CD14-positive monocyte (primary cell): ENCODE data around the gene KNSTRN. TPM values are rescaled to one million over a fixed set of nuclear protein-coding genes. Genes with fewer than 3 reads are reported as not detected.

Experiments used
- DNase-seq, 3 donors: peaks; one replicate each; pipeline ENCODE4 v3.0.0-alpha.2; 2011 to 2022
- H2AFZ ChIP-seq: 2 replicates; pipeline ENCODE4 v1.6.0; 2012; ENCODE audit warnings: mild to moderate bottlenecking, low read depth, low read length, inconsistent platforms; ENCODE audit not compliant: insufficient read depth, poor library complexity, severe bottlenecking
- H3K27ac ChIP-seq, 2 donors: 1 replicate in 1 of 2; 2 replicates in 1 of 2; pipeline ENCODE4 v1.5.1; 2012 to 2013; ENCODE audit warnings: low read length in 2 of 2, control low read depth in 1 of 2, inconsistent platforms in 1 of 2, low read depth in 1 of 2, mild to moderate bottlenecking in 1 of 2
- H3K27me3 ChIP-seq, 2 donors: one replicate each; pipeline versions ENCODE4 v1.6.0 to v1.6.1; 2011 to 2013; ENCODE audit warnings: low read length in 2 of 2; ENCODE audit not compliant: control insufficient read depth in 2 of 2, insufficient read depth in 2 of 2
- H3K36me3 ChIP-seq, 2 donors: replicated peaks in 1 of 2; 1 replicate in 1 of 2; 2 replicates in 1 of 2; pipeline versions ENCODE4 v1.5.1 to v1.6.1; 2012 to 2013; ENCODE audit warnings: low read length in 2 of 2, control low read depth in 1 of 2, inconsistent platforms in 1 of 2, mild to moderate bottlenecking in 1 of 2; ENCODE audit not compliant: insufficient read depth in 2 of 2, control insufficient read depth in 1 of 2
- H3K4me1 ChIP-seq, 2 donors: 1 replicate in 1 of 2; 2 replicates in 1 of 2; pipeline versions ENCODE4 v1.5.1 to v1.6.1; 2012 to 2013; ENCODE audit warnings: low read length in 2 of 2, control low read depth in 1 of 2, inconsistent platforms in 1 of 2, mild to moderate bottlenecking in 1 of 2, moderate library complexity in 1 of 2; ENCODE audit not compliant: insufficient read depth in 2 of 2, control insufficient read depth in 1 of 2
- H3K4me2 ChIP-seq: replicated peaks from 2 replicates; pipeline ENCODE3; 2012; ENCODE audit warnings: low read length, moderate library complexity, mild to moderate bottlenecking; ENCODE audit not compliant: poor library complexity, severe bottlenecking; ENCODE audit errors: extremely low read depth
- H3K4me3 ChIP-seq, 3 experiments: fragments of 200-600 bp in 1 of 3; sonication (generic) in 1 of 3; replicated peaks in 1 of 3; 1 replicate in 2 of 3; 2 replicates in 1 of 3; pipeline ENCODE4 v1.5.1; 2011 to 2013; ENCODE audit warnings: low read length in 3 of 3, mild to moderate bottlenecking in 3 of 3, control low read depth in 2 of 3, low read depth in 2 of 3, inconsistent platforms in 1 of 3, moderate library complexity in 1 of 3
- H3K79me2 ChIP-seq: 2 replicates; pipeline ENCODE4 v1.6.0; 2012; ENCODE audit warnings: mild to moderate bottlenecking, control low read depth, inconsistent platforms, low read length, moderate library complexity; ENCODE audit not compliant: insufficient read depth
- H3K9ac ChIP-seq: 2 replicates; pipeline ENCODE4 v1.6.0; 2017; ENCODE audit warnings: low read length, mild to moderate bottlenecking; ENCODE audit not compliant: insufficient read depth, poor library complexity, severe bottlenecking
- H3K9me3 ChIP-seq, 2 donors: replicated peaks in 1 of 2; 1 replicate in 1 of 2; 2 replicates in 1 of 2; pipeline versions ENCODE4 v1.5.1 to v1.6.1; 2012 to 2013; ENCODE audit warnings: low read length in 2 of 2, control low read depth in 1 of 2; ENCODE audit not compliant: control insufficient read depth in 1 of 2, insufficient read depth in 1 of 2
- H4K20me1 ChIP-seq: 2 replicates; pipeline ENCODE4 v1.6.0; 2012; ENCODE audit warnings: mild to moderate bottlenecking, low read length, control low read depth, moderate library complexity; ENCODE audit not compliant: insufficient read depth
- H3K27ac Mint-ChIP-seq, 7 donors: one replicate each; pipeline ENCODE4 v1.8.0; 2020; ENCODE audit warnings: mild to moderate bottlenecking in 7 of 7, mixed read lengths in 7 of 7, moderate library complexity in 6 of 7, inconsistent platforms in 2 of 7
- H3K27me3 Mint-ChIP-seq, 3 donors: one replicate each; pipeline ENCODE4 v1.8.0; 2021 to 2022; ENCODE audit warnings: low read depth in 3 of 3, mild to moderate bottlenecking in 3 of 3, mixed read lengths in 3 of 3, moderate library complexity in 3 of 3, inconsistent platforms in 1 of 3
- H3K36me3 Mint-ChIP-seq, 2 donors: one replicate each; pipeline ENCODE4 v1.8.0; 2020; ENCODE audit warnings: mixed read lengths in 2 of 2, inconsistent platforms in 1 of 2, mild to moderate bottlenecking in 1 of 2
- H3K4me1 Mint-ChIP-seq: one replicate; pipeline ENCODE4 v1.8.0; 2020; ENCODE audit warnings: mild to moderate bottlenecking, mixed read lengths
- H3K4me3 Mint-ChIP-seq, 2 donors: one replicate each; pipeline ENCODE4 v1.8.0; 2020; ENCODE audit warnings: mild to moderate bottlenecking in 2 of 2, mixed read lengths in 2 of 2, moderate library complexity in 1 of 2
- H3K9me3 Mint-ChIP-seq, 7 donors: one replicate each; pipeline ENCODE4 v1.8.0; 2020 to 2022; ENCODE audit warnings: mixed read lengths in 7 of 7, mild to moderate bottlenecking in 6 of 7, moderate library complexity in 6 of 7, inconsistent platforms in 2 of 7
- WGBS: methylation state at CpG from one replicate; pipeline ENCODE4 v1.1.5; 2013; ENCODE audit warnings: missing lambda C conversion rate; ENCODE audit not compliant: insufficient coverage; 5-methylcytosine and 5-hydroxymethylcytosine counted together
- intact Hi-C, 2 donors: fragments of 100-400 bp; cut with micrococcal nuclease; formaldehyde crosslinking; loops; one replicate each; pipeline versions ENCODE4 v1.15.0 to v1.15.1; 2023
- polyA plus RNA-seq, 3 donors: library from polyadenylated mRNA; depleted of rRNA in 1 of 3; unstranded in 2 of 3; stranded (reverse) in 1 of 3; fragments of 300-500 nt in 2 of 3; fragments of >200 nt in 1 of 3; fragmentation: Illumina TruSeq in 2 of 3; gene quantifications; 1 replicate in 2 of 3; 2 replicates in 1 of 3; pipeline ENCODE4 v1.2.3, GENCODE V29; 2012 to 2021
- TF ChIP-seq, protein P1 (sequence below): fragments of 200-600 bp; IDR thresholded peaks from one replicate; pipeline ENCODE4 v1.8.0; 2022; ENCODE audit warnings: antibody characterized with exemption, mild to moderate bottlenecking

The KNSTRN gene
- polyA plus RNA-seq, 3 donors = 5.4 to 10.0 (median 7.9) TPM

DNA sequence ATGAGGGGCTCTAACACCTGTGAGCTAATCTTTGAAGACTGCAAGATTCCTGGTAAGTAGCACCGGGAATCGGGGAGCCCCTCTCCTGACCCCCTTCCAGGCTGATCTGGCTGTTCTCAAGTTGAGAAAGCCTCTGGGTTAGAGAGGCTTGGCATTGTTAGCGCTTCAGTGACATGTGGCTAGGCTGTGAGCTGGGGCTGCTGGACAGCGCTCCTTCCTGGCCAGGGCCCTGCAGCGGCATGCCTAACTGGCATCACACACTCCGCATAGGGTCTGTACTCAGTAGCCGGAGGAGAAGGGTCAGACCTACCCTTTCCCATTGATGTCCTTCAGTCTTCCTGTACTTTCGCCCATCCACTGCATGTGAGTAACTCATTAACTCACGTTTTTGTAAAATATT lies 30.5 kb downstream of the KNSTRN start:
- intact Hi-C loops = no loop called here
- Histone ChIP-seq H3K4me3 (no peak overlapping the region), H3K36me3 (peaks cover 82 to 96% of the 10 kb centered on the region in 2 donors), H3K4me1 (no peaks in the 10 kb centered on the region), H4K20me1 (no peaks in the 10 kb centered on the region), H3K79me2 (peaks cover 5% of the 10 kb centered on the region), H3K9me3 (no peaks in the 10 kb centered on the region), H3K27me3 (no peaks in the 10 kb centered on the region), H3K27ac (no peak overlapping the region), H2AFZ (no peak overlapping the region), H3K9ac (no peak overlapping the region), H3K4me2 (no peak overlapping the region)
- H3K4me3 Mint-ChIP-seq = no peak overlapping the region
- no peak overlapping the region for H3K27ac Mint-ChIP-seq
- TF ChIP-seq, protein P1, sequence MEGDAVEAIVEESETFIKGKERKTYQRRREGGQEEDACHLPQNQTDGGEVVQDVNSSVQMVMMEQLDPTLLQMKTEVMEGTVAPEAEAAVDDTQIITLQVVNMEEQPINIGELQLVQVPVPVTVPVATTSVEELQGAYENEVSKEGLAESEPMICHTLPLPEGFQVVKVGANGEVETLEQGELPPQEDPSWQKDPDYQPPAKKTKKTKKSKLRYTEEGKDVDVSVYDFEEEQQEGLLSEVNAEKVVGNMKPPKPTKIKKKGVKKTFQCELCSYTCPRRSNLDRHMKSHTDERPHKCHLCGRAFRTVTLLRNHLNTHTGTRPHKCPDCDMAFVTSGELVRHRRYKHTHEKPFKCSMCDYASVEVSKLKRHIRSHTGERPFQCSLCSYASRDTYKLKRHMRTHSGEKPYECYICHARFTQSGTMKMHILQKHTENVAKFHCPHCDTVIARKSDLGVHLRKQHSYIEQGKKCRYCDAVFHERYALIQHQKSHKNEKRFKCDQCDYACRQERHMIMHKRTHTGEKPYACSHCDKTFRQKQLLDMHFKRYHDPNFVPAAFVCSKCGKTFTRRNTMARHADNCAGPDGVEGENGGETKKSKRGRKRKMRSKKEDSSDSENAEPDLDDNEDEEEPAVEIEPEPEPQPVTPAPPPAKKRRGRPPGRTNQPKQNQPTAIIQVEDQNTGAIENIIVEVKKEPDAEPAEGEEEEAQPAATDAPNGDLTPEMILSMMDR = no peak
- H3K9me3 Mint-ChIP-seq = peaks cover 0 to 3% (median 0%) of the 10 kb centered on the region in 7 donors
- peaks cover 5% of the 10 kb centered on the region for H3K4me1 Mint-ChIP-seq
- H3K27me3 Mint-ChIP-seq = peaks cover 0 to 2% (median 0%) of the 10 kb centered on the region in 3 donors
- no peak for DNase-seq
- peaks cover 78 to 94% of the 10 kb centered on the region in 2 donors for H3K36me3 Mint-ChIP-seq
- 100% methylated on average over 5 of the region's 9 CpGs for WGBS

DNA sequence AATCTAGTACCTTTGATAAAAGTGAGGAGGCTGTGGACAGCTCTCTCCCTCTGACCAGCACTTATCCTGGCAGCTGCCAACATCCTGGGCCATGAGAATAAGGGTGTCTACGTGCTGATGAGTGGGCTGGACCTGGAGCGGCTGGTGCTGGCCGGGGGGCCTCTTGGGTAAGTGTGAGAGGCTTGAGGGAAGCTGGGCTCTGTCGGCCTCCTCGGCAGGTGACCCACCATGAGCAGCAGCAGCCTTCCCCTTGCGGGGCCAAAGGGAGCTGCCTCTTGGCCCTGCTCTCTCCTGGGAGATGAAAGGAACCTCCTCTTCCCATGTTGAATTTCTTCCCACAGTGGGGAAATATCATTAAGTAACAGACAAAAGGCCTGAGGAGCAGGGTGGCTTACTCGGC lies 32.3 kb downstream of the KNSTRN start:
- Histone ChIP-seq H3K36me3 (peaks cover 82 to 88% of the 10 kb centered on the region in 2 donors), H3K9me3 (no peaks in the 10 kb centered on the region), H3K4me3 (no peak overlapping the region), H3K27ac (no peak overlapping the region), H2AFZ (no peak overlapping the region), H3K9ac (no peak overlapping the region), H3K27me3 (no peaks in the 10 kb centered on the region), H3K4me2 (no peak overlapping the region), H3K4me1 (no peaks in the 10 kb centered on the region), H4K20me1 (no peaks in the 10 kb centered on the region), H3K79me2 (no peaks in the 10 kb centered on the region)
- Mint-ChIP-seq H3K4me3 (no peak overlapping the region), H3K27me3 (peaks cover 0 to 4% (median 0%) of the 10 kb centered on the region in 3 donors), H3K27ac (peak overlapping the region in 2 of 7 donors; percentile 20 to 30), H3K4me1 (peaks cover 5% of the 10 kb centered on the region), H3K9me3 (peaks cover 0 to 3% (median 0%) of the 10 kb centered on the region in 7 donors), H3K36me3 (peaks cover 75 to 94% of the 10 kb centered on the region in 2 donors)
- 100% methylated on average over 1 of the region's 7 CpGs for WGBS
- no peak for DNase-seq
- intact Hi-C loops = no loop called here
- TF ChIP-seq, protein P1 = no peak
